Left ventricle myocardium inferior (tissue), 1 donor: ENCODE measurements around the gene RHPN2. TPM values are rescaled to one million over a fixed set of nuclear protein-coding genes. Genes with fewer than 3 reads are reported as not detected.

Source experiments
- DNase-seq: peaks from one replicate; pipeline ENCODE4 v3.0.0-alpha.2; 2020
- H3K27ac ChIP-seq: fragments of 200-600 bp; replicated peaks from 2 replicates; pipeline ENCODE4 v1.8.0; 2021
- H3K27me3 ChIP-seq: fragments of 200-600 bp; 2 replicates; pipeline ENCODE4 v1.8.0; 2021; ENCODE audit warnings: low read depth
- H3K36me3 ChIP-seq: fragments of 200-600 bp; 2 replicates; pipeline ENCODE4 v1.8.0; 2021
- H3K4me1 ChIP-seq: fragments of 200-600 bp; 2 replicates; pipeline ENCODE4 v1.8.0; 2021
- H3K4me3 ChIP-seq: fragments of 200-600 bp; 2 replicates; pipeline ENCODE4 v1.8.0; 2021; ENCODE audit warnings: mild to moderate bottlenecking, moderate library complexity
- H3K9me3 ChIP-seq: fragments of 200-600 bp; replicated peaks from 2 replicates; pipeline ENCODE4 v1.8.0; 2021
- intact Hi-C: fragments of 100-400 bp; cut with micrococcal nuclease; formaldehyde crosslinking; loops from one replicate; pipeline ENCODE4 v1.11.0; 2022
- total RNA-seq: library from RNA; stranded (reverse); fragmentation: NEBNext Ultra II Directional; extraction: Animal tissue kit (Norgen Biotek cat#: 25700); gene quantifications from one replicate; pipeline ENCODE4 v1.2.1, GENCODE V29; 2021
- TF ChIP-seq, protein P1 (sequence below): fragments of 200-600 bp; IDR thresholded peaks from 2 replicates; pipeline ENCODE4 v1.8.0; 2021; ENCODE audit warnings: antibody characterized with exemption, mild to moderate bottlenecking, borderline replicate concordance
- donor health status: DM: no; HTN: yes; CAD: no; lungs with severe emphysema.

RHPN2 gene
- total RNA-seq, 1 donor from 2014 or later, result 1.0 TPM

DNA sequence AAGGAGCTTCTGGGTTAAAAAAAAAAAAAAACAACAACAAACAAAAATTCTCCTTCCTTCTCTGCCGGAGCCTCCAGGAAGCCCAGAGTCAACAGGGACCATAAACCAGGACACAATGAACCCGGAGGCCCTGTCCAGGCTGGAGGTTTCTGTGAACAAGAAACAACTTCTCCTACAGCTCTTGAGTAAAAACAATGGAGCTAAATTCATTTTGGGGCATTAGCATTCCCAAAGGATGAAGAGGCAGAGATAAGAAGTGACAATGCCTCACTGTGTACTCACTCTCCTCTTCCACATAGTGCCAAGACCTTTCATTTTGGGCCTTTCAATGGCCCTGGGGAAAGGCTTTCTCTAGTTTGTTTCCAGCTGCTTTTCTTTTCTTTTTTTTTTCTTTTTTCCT lies 9.0 kb downstream of the RHPN2 start:
- peaks cover 9% of the 10 kb centered on the region for H3K27me3 ChIP-seq
- TF ChIP-seq, protein P1, sequence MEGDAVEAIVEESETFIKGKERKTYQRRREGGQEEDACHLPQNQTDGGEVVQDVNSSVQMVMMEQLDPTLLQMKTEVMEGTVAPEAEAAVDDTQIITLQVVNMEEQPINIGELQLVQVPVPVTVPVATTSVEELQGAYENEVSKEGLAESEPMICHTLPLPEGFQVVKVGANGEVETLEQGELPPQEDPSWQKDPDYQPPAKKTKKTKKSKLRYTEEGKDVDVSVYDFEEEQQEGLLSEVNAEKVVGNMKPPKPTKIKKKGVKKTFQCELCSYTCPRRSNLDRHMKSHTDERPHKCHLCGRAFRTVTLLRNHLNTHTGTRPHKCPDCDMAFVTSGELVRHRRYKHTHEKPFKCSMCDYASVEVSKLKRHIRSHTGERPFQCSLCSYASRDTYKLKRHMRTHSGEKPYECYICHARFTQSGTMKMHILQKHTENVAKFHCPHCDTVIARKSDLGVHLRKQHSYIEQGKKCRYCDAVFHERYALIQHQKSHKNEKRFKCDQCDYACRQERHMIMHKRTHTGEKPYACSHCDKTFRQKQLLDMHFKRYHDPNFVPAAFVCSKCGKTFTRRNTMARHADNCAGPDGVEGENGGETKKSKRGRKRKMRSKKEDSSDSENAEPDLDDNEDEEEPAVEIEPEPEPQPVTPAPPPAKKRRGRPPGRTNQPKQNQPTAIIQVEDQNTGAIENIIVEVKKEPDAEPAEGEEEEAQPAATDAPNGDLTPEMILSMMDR, result no peak
- peak overlapping the region; percentile 54 for H3K27ac ChIP-seq
- H3K9me3 ChIP-seq, result no peaks in the 10 kb centered on the region
- peaks cover 3% of the 10 kb centered on the region for H3K4me1 ChIP-seq
- no peak overlapping the region for H3K4me3 ChIP-seq
- no peak for DNase-seq
- H3K36me3 ChIP-seq, result no peaks in the 10 kb centered on the region
- intact Hi-C loops, result no loop called here

DNA sequence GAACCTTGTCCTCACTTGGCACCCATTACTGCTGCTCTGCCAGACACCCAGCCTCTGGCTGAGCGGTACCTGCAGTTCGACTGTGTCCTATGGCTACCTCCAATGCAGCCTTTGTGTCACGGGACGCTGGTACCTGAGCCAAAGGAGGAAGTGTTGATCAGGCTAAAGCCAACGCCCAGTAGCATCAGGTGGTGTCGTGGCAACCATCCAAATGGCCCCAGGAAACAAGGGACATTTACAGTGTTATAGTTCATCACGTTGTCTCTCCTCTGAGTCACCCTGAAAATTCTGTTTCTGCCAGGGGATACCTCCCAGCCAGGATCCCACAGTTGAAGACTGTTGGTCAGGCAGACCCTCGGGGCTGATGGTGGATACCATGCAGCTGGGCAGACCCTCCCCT lies 10.1 kb downstream of the RHPN2 start:
- Histone ChIP-seq H3K27ac (peak overlapping the region; percentile 54), H3K4me1 (peaks cover 3% of the 10 kb centered on the region), H3K4me3 (no peak overlapping the region), H3K9me3 (no peaks in the 10 kb centered on the region), H3K27me3 (peaks cover 9% of the 10 kb centered on the region), H3K36me3 (no peaks in the 10 kb centered on the region)
- TF ChIP-seq, protein P1, result no peak
- intact Hi-C loops, result no loop called here
- DNase-seq, result no peak

DNA sequence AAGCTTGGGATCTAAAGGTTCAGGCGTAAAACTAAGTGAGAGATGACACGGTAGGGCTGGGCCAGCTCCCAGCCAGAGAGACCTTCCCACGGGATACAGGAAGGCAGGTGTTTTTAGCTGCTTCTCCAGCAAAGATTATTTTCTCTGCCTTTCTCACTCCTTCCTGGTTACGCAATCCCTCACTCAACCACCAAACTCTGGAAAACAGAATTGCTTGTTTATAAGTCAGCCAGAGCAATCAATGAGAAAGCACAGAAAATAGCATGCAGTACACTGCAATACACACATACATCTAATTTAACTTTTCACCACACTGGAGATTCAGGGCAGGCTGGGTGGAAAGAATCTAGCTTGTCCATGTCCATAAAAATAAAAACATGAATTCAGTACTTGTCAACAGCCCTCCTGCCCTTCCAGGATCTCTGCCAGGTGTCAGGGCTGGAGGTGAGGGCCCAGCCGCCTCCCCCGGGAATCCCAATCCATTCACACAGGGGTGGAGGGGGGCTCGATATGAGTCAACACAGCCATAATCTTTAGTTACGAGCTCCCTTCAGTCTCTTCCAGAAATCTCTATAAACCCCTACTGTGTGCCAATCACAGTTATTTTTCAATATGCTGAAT lies 12.2 kb downstream of the RHPN2 start:
- no peaks in the 10 kb centered on the region for H3K36me3 ChIP-seq
- H3K4me3 ChIP-seq, result no peak overlapping the region
- peaks cover 3% of the 10 kb centered on the region for H3K4me1 ChIP-seq
- H3K27me3 ChIP-seq, result peaks cover 8% of the 10 kb centered on the region
- no peak for DNase-seq
- H3K9me3 ChIP-seq, result no peaks in the 10 kb centered on the region
- intact Hi-C loops, result no loop called here
- H3K27ac ChIP-seq, result peak overlapping the region; percentile 54
- TF ChIP-seq, protein P1, result no peak

DNA sequence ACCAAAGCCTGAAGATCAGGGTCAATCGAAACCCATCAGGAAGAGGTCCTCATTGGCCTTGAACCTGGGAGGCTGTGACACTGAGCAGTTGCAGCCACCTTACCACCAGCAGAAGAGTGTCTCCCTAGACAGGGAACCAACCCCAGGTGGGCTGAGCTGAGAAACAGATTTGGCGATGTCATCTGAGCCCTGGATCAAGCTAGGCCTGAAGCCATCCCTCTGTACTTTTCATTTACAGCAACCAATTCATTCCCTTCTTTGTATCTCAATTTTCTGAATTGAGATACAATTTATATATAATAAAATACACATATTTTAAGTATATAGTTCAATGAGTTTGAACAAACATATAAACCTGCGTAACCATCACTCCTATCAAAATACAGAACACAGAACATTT lies 14.6 kb downstream of the RHPN2 start:
- peaks cover 11% of the 10 kb centered on the region for H3K27me3 ChIP-seq
- no peaks in the 10 kb centered on the region for H3K9me3 ChIP-seq
- no peak overlapping the region for H3K4me3 ChIP-seq
- H3K4me1 ChIP-seq, result peaks cover 3% of the 10 kb centered on the region
- TF ChIP-seq, protein P1, result no peak
- intact Hi-C loops, result no loop called here
- no peaks in the 10 kb centered on the region for H3K36me3 ChIP-seq
- H3K27ac ChIP-seq, result no peak overlapping the region
- DNase-seq, result no peak

DNA sequence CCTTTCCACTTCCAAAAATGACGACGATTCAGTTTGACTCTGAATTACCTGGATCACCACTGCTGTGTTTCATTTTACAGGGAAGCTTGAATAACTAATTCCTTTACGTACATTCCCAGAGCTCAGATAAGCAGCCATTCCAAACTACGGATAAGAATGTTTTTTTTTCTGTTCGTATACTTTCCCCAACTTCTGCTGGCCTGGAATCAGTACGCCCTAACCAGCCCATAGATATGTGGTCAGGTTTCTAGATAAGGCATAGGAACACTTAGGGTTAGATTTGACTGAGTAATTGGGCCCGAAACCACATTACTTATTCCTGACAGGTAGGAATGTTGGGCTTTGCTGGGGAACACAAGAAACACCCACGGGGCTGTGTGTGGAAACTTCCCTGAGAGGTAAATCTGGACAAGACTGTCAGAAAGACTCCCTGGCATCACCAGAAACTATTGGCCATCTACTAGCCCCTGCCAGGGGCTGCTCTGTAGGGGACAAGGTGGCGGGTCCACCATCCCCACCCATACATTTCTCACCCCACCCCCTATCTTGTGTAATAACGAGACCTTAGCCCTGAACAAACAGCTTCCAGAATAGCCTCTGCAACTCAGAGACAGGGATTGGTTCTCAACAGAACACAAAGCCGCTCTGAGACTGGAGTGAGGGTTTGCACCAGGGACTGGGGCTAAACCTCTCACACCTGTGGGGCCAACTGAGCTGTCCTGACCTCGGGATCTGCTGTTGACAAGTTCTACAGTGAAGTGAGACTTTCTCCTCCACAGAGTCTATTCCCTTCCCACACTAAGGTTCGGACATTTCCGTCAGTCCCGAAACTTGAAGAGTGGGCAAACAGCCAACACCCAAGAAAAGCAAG lies 15.6 kb downstream of the RHPN2 start:
- intact Hi-C loops, result no loop called here
- no peaks in the 10 kb centered on the region for H3K9me3 ChIP-seq
- TF ChIP-seq, protein P1, result no peak
- H3K27ac ChIP-seq, result no peak overlapping the region
- H3K36me3 ChIP-seq, result no peaks in the 10 kb centered on the region
- H3K4me3 ChIP-seq, result no peak overlapping the region
- DNase-seq, result no peak
- peaks cover 3% of the 10 kb centered on the region for H3K4me1 ChIP-seq
- H3K27me3 ChIP-seq, result peaks cover 6% of the 10 kb centered on the region
